HepG2 (cell line): ENCODE measurements around the gene NOTUM. TPM values are rescaled to one million over a fixed set of nuclear protein-coding genes. Genes with fewer than 3 reads are reported as not detected.

Experiments used
- BCL6 ChIP-seq: IDR thresholded peaks from 2 replicates; pipeline ENCODE4 v1.6.1; 2016; ENCODE audit warnings: missing genetic modification reagents, missing compliant biosample characterization
- CTCF ChIP-seq: sonication (generic); formaldehyde crosslinking; IDR thresholded peaks from 2 replicates; pipeline ENCODE4 v1.5.0; 2020; ENCODE audit warnings: mild to moderate bottlenecking, missing genetic modification reagents, moderate library complexity
- GMEB2 ChIP-seq: IDR thresholded peaks from 2 replicates; pipeline ENCODE4 v1.6.1; 2016; ENCODE audit warnings: missing biosample characterization, missing genetic modification reagents, low read depth
- HOXA9 ChIP-seq: sonication (generic); formaldehyde crosslinking; IDR thresholded peaks from 2 replicates; pipeline ENCODE4 v1.8.1; 2022; ENCODE audit warnings: missing genetic modification reagents, mild to moderate bottlenecking, moderate library complexity, borderline replicate concordance
- JDP2 ChIP-seq: sonication (generic); formaldehyde crosslinking; IDR thresholded peaks from 2 replicates; pipeline ENCODE4 v1.8.1; 2022; ENCODE audit warnings: missing genetic modification reagents, borderline replicate concordance
- KMT2B ChIP-seq: IDR thresholded peaks from 2 replicates; pipeline ENCODE4 v1.6.1; 2016; ENCODE audit warnings: missing genetic modification reagents, missing compliant biosample characterization
- MEF2D ChIP-seq: sonication (generic); formaldehyde crosslinking; IDR thresholded peaks from 2 replicates; pipeline ENCODE4 v1.5.1; 2020; ENCODE audit warnings: mild to moderate bottlenecking, missing genetic modification reagents
- NCOA1 ChIP-seq: sonication (generic); formaldehyde crosslinking; IDR thresholded peaks from 2 replicates; pipeline ENCODE4 v1.9.0; 2021; ENCODE audit warnings: missing genetic modification reagents
- RARG ChIP-seq: sonication (generic); formaldehyde crosslinking; IDR thresholded peaks from 2 replicates; pipeline ENCODE4 v1.4.0; 2020; ENCODE audit warnings: low read depth, mild to moderate bottlenecking, missing genetic modification reagents
- RFX5 ChIP-seq: IDR thresholded peaks from 2 replicates; pipeline ENCODE4 v1.6.1; 2011; ENCODE audit warnings: low read depth, low read length, improper control_type of control experiment
- RFXANK ChIP-seq: IDR thresholded peaks from 2 replicates; pipeline ENCODE4 v1.6.1; 2016
- SUZ12 ChIP-seq: fragments of 150-350 bp; IDR thresholded peaks from 2 replicates; pipeline ENCODE4 v1.6.1; 2014; ENCODE audit warnings: low read depth, low read length
- TFDP2 ChIP-seq: sonication (generic); formaldehyde crosslinking; IDR thresholded peaks from 2 replicates; pipeline ENCODE4 v1.4.0; 2020; ENCODE audit warnings: missing genetic modification reagents
- ZFP36L2 ChIP-seq: sonication (generic); formaldehyde crosslinking; IDR thresholded peaks from 2 replicates; pipeline ENCODE4 v1.4.0; 2020; ENCODE audit warnings: missing genetic modification reagents
- ZIK1 ChIP-seq: sonication (generic); formaldehyde crosslinking; IDR thresholded peaks from 2 replicates; pipeline ENCODE4 v1.5.0; 2020; ENCODE audit warnings: mild to moderate bottlenecking, low read depth, missing genetic modification reagents, borderline replicate concordance
- ZNF101 ChIP-seq: sonication (generic); formaldehyde crosslinking; IDR thresholded peaks from 2 replicates; pipeline ENCODE4 v1.4.0; 2020; ENCODE audit warnings: mild to moderate bottlenecking, low read depth, missing genetic modification reagents, borderline replicate concordance
- ZNF326 ChIP-seq: sonication (generic); formaldehyde crosslinking; IDR thresholded peaks from 2 replicates; pipeline ENCODE4 v1.4.0; 2020; ENCODE audit warnings: missing genetic modification reagents, borderline replicate concordance
- ZNF350 ChIP-seq: sonication (generic); formaldehyde crosslinking; IDR thresholded peaks from 2 replicates; pipeline ENCODE4 v1.4.0; 2020; ENCODE audit warnings: mild to moderate bottlenecking, low read depth, missing genetic modification reagents, borderline replicate concordance
- ZNF468 ChIP-seq: sonication (generic); formaldehyde crosslinking; IDR thresholded peaks from 2 replicates; pipeline ENCODE4 v1.8.0; 2022; ENCODE audit warnings: mild to moderate bottlenecking, moderate library complexity, missing genetic modification reagents
- ZNF580 ChIP-seq: IDR thresholded peaks from 2 replicates; pipeline ENCODE4 v1.6.1; 2016; ENCODE audit warnings: low read depth, borderline replicate concordance
- ZNF615 ChIP-seq: sonication (generic); formaldehyde crosslinking; IDR thresholded peaks from 2 replicates; pipeline ENCODE4 v1.5.0; 2020; ENCODE audit warnings: mild to moderate bottlenecking, missing genetic modification reagents, borderline replicate concordance
- ZXDC ChIP-seq: sonication (generic); formaldehyde crosslinking; IDR thresholded peaks from 2 replicates; pipeline ENCODE4 v1.5.0; 2020; ENCODE audit warnings: mild to moderate bottlenecking, missing genetic modification reagents
- polyA plus RNA-seq, 8 experiments: library from polyadenylated mRNA; depleted of rRNA in 3 of 8; stranded (reverse) in 7 of 8; unstranded in 1 of 8; fragments of >200 nt; fragmentation: Illumina TruSeq in 4 of 8; extraction: Trizol in 4 of 8; gene quantifications; 2 replicates each; pipeline versions ENCODE4 v1.2.1 to v1.2.3, GENCODE V29; 2011 to 2016; ENCODE audit warnings: low read depth in 4 of 8, missing spikeins in 1 of 8, mixed read lengths in 1 of 8; ENCODE audit not compliant: insufficient read depth in 1 of 8
- total RNA-seq, 5 experiments: library from RNA; depleted of rRNA; stranded (reverse); fragments of >200 nt; fragmentation: Illumina TruSeq; extraction: Trizol; gene quantifications; 2 replicates each; pipeline ENCODE4 v1.2.3, GENCODE V29; 2016; ENCODE audit warnings: low read depth in 1 of 5

Gene NOTUM
- total and polyA plus RNA-seq, 2 of the 13 experiments (the other 11 are each of a cell fraction or from before 2014, with no cell fraction given) = 150 to 160 TPM

- TF ChIP-seq GMEB2 = no peak
- no peak for TF ChIP-seq TFDP2 (CRISPR knock-in tag)
- no peak for TF ChIP-seq JDP2 (CRISPR knock-in tag)
- TF ChIP-seq ZNF580 = no peak
- no peak for TF ChIP-seq RFX5
- 0 out of 2 replicates have a peak, but pooled peaks have one; percentile 7 for TF ChIP-seq CTCF
- no peak for TF ChIP-seq NCOA1 (CRISPR knock-in tag)
- no peak for TF ChIP-seq ZNF101
- no peak for TF ChIP-seq ZNF615 (CRISPR knock-in tag)
- peak; percentile 12; the same call in 1 of the 2 replicates for TF ChIP-seq MEF2D (CRISPR knock-in tag)
- no peak for TF ChIP-seq KMT2B (CRISPR knock-in tag)
- TF ChIP-seq ZFP36L2 (CRISPR knock-in tag) = no peak
- no peak for TF ChIP-seq ZNF468 (CRISPR knock-in tag)
- TF ChIP-seq RARG (CRISPR knock-in tag) = no peak
- no peak for TF ChIP-seq BCL6 (CRISPR knock-in tag)
- TF ChIP-seq ZIK1 (CRISPR knock-in tag) = no peak
- no peak for TF ChIP-seq HOXA9
- TF ChIP-seq ZNF326 (CRISPR knock-in tag) = 0 out of 2 replicates have a peak, but pooled peaks have one; percentile 28
- no peak for TF ChIP-seq ZNF350
- no peak for TF ChIP-seq ZXDC (CRISPR knock-in tag)
- TF ChIP-seq SUZ12 = no peak
- no peak for TF ChIP-seq RFXANK (CRISPR knock-in tag)
Measured at GRCh38 chr17:81907219-81908145, 53.5 kb downstream of the NOTUM start (continued).
